Neural cell (in vitro differentiated cells): ENCODE measurements around the gene RBM42. TPM values are rescaled to one million over a fixed set of nuclear protein-coding genes. Genes with fewer than 3 reads are reported as not detected.

Experiments used
- H2AFZ ChIP-seq: fragments of 200-600, 300-800 bp; sonication (generic), shearing (Covaris generic); 2 replicates; pipeline ENCODE4 v1.6.0; 2014; ENCODE audit warnings: low read depth, mild to moderate bottlenecking, antibody characterized with exemption, low read length, moderate library complexity
- H3F3A ChIP-seq: fragments of 200-600 bp; shearing (Covaris generic); 2 replicates; pipeline ENCODE4 v1.6.1; 2016; ENCODE audit warnings: mild to moderate bottlenecking, moderate library complexity, mixed read lengths, antibody characterized with exemption, low read length; ENCODE audit not compliant: insufficient read depth, poor library complexity, severe bottlenecking
- H3K27ac ChIP-seq: fragments of 200-600, 300-800 bp; sonication (generic), shearing (Covaris generic); 2 replicates; pipeline ENCODE4 v1.5.1; 2014; ENCODE audit warnings: mild to moderate bottlenecking, low read length, moderate library complexity
- H3K27me3 ChIP-seq: fragments of 300-800, 200-600 bp; sonication (generic), shearing (Covaris generic); 2 replicates; pipeline ENCODE4 v1.6.0; 2014; ENCODE audit warnings: mild to moderate bottlenecking, low read depth, low read length, moderate library complexity; ENCODE audit not compliant: insufficient read depth
- H3K36me3 ChIP-seq: fragments of 300-800, 200-600 bp; sonication (generic), shearing (Covaris generic); 2 replicates; pipeline ENCODE4 v1.5.1; 2014; ENCODE audit warnings: mild to moderate bottlenecking, antibody characterized with exemption, low read length, moderate library complexity; ENCODE audit not compliant: insufficient read depth
- H3K4me2 ChIP-seq: fragments of 300-800, 200-600 bp; sonication (generic), shearing (Covaris generic); 2 replicates; pipeline ENCODE4 v1.6.0; 2014; ENCODE audit warnings: mild to moderate bottlenecking, low read length
- H3K4me3 ChIP-seq: fragments of 300-800, 200-600 bp; sonication (generic), shearing (Covaris generic); 2 replicates; pipeline ENCODE4 v1.5.1; 2014; ENCODE audit warnings: mild to moderate bottlenecking, low read length, moderate library complexity
- H3K79me2 ChIP-seq: fragments of 200-600 bp; shearing (Covaris generic); replicated peaks from 2 replicates; pipeline ENCODE4 v1.6.0; 2014; ENCODE audit warnings: mild to moderate bottlenecking, low read length, moderate library complexity; ENCODE audit not compliant: insufficient read depth
- H3K9ac ChIP-seq: fragments of 300-800, 200-600 bp; sonication (generic), shearing (Covaris generic); 2 replicates; pipeline ENCODE4 v1.6.1; 2016; ENCODE audit warnings: mild to moderate bottlenecking, low read length, mixed read lengths
- H3K9me2 ChIP-seq: fragments of 200-600 bp; shearing (Covaris generic); 2 replicates; pipeline ENCODE4 v1.6.1; 2016; ENCODE audit warnings: mild to moderate bottlenecking, low read length, mixed read lengths; ENCODE audit not compliant: insufficient read depth
- H3K9me3 ChIP-seq: fragments of 200-600, 300-800 bp; sonication (generic), shearing (Covaris generic); 2 replicates; pipeline ENCODE4 v1.6.1; 2016; ENCODE audit warnings: mild to moderate bottlenecking, mixed run types, low read length, moderate library complexity, mixed read lengths
- H4K20me1 ChIP-seq: fragments of 200-600 bp; shearing (Covaris generic); 2 replicates; pipeline ENCODE4 v1.6.1; 2016; ENCODE audit warnings: mild to moderate bottlenecking, mixed run types; ENCODE audit not compliant: insufficient read depth
- EP300 ChIP-seq: fragments of 450-650 bp; conservative IDR thresholded peaks from 2 replicates; pipeline ENCODE4 v1.6.1; 2014; ENCODE audit warnings: antibody characterized with exemption, mild to moderate bottlenecking, moderate library complexity; ENCODE audit not compliant: poor library complexity, severe bottlenecking
- EZH2 ChIP-seq: fragments of 200-600, 300-800 bp; shearing (Covaris generic), sonication (generic); IDR thresholded peaks from 2 replicates; pipeline ENCODE4 v1.6.1; 2014; ENCODE audit warnings: antibody characterized with exemption, low read length, borderline replicate concordance, mild to moderate bottlenecking; ENCODE audit not compliant: insufficient read depth, poor library complexity, severe bottlenecking
- MXI1 ChIP-seq: fragments of 450-650 bp; conservative IDR thresholded peaks from 2 replicates; pipeline ENCODE4 v1.6.1; 2014; ENCODE audit warnings: antibody characterized with exemption, mild to moderate bottlenecking; ENCODE audit not compliant: poor library complexity, severe bottlenecking
- POLR2AphosphoS5 ChIP-seq: IDR thresholded peaks from 2 replicates; pipeline ENCODE4 v1.6.1; 2012
- RAD21 ChIP-seq: fragments of 450-650 bp; conservative IDR thresholded peaks from 2 replicates; pipeline ENCODE4 v1.6.1; 2014; ENCODE audit warnings: antibody characterized with exemption, mild to moderate bottlenecking, moderate library complexity
- SMC3 ChIP-seq: fragments of 450-650 bp; conservative IDR thresholded peaks from 2 replicates; pipeline ENCODE4 v1.6.1; 2014; ENCODE audit warnings: antibody characterized with exemption, mild to moderate bottlenecking, moderate library complexity; ENCODE audit not compliant: poor library complexity
- TAF1 ChIP-seq: IDR thresholded peaks from 2 replicates; pipeline ENCODE4 v1.6.1; 2012; ENCODE audit warnings: low read depth
- polyA plus RNA-seq: library from polyadenylated mRNA; depleted of rRNA; stranded (reverse); fragments of >200 nt; gene quantifications from 2 replicates; pipeline ENCODE4 v1.2.3, GENCODE V29; 2014
- TF ChIP-seq, protein P1 (sequence below): fragments of 450-650 bp; IDR thresholded peaks from 2 replicates; pipeline ENCODE4 v1.5.1; 2014; ENCODE audit warnings: antibody characterized with exemption, mild to moderate bottlenecking, moderate library complexity; ENCODE audit not compliant: poor library complexity, severe bottlenecking
- TF ChIP-seq, protein P2 (sequence below): IDR thresholded peaks from 2 replicates; pipeline ENCODE4 v1.6.1; 2012; ENCODE audit warnings: borderline replicate concordance

The RBM42 gene
- polyA plus RNA-seq, 1 donor from 2014 or later: 58.5 TPM

DNA sequence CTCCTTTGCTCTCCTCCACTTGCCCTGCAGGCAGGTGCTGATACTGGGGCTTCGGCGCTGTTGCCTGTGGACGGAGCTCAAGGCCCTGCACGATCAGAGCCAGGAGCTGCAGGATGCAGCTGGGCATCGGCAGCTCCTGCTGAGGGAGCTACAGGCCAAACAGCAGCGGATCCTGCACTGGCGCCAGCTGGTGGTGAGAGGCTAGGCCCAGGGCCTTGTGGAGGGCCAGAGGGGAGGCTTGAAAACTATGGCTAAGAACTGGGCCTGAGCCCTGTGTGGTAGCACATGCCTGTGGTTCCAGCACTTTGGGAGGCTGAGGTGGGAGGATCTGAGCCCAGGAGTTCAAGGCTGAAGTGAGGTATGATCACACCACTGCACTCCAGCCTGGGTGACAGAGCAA lies 10.0 kb upstream of the RBM42 start:
- Histone ChIP-seq H3F3A (no peaks in the 10 kb centered on the region), H3K4me2 (no peak overlapping the region), H3K4me3 (no peak overlapping the region), H3K9me3 (no peaks in the 10 kb centered on the region), H2AFZ (no peak overlapping the region), H3K27ac (no peak overlapping the region), H4K20me1 (no peaks in the 10 kb centered on the region), H3K9me2 (no peaks in the 10 kb centered on the region), H3K27me3 (no peaks in the 10 kb centered on the region), H3K9ac (no peak overlapping the region), H3K79me2 (no peaks in the 10 kb centered on the region), H3K36me3 (no peaks in the 10 kb centered on the region)
- TF ChIP-seq, protein P1, sequence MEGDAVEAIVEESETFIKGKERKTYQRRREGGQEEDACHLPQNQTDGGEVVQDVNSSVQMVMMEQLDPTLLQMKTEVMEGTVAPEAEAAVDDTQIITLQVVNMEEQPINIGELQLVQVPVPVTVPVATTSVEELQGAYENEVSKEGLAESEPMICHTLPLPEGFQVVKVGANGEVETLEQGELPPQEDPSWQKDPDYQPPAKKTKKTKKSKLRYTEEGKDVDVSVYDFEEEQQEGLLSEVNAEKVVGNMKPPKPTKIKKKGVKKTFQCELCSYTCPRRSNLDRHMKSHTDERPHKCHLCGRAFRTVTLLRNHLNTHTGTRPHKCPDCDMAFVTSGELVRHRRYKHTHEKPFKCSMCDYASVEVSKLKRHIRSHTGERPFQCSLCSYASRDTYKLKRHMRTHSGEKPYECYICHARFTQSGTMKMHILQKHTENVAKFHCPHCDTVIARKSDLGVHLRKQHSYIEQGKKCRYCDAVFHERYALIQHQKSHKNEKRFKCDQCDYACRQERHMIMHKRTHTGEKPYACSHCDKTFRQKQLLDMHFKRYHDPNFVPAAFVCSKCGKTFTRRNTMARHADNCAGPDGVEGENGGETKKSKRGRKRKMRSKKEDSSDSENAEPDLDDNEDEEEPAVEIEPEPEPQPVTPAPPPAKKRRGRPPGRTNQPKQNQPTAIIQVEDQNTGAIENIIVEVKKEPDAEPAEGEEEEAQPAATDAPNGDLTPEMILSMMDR: no peak
- TF ChIP-seq RAD21: no peak
- TF ChIP-seq, protein P2, sequence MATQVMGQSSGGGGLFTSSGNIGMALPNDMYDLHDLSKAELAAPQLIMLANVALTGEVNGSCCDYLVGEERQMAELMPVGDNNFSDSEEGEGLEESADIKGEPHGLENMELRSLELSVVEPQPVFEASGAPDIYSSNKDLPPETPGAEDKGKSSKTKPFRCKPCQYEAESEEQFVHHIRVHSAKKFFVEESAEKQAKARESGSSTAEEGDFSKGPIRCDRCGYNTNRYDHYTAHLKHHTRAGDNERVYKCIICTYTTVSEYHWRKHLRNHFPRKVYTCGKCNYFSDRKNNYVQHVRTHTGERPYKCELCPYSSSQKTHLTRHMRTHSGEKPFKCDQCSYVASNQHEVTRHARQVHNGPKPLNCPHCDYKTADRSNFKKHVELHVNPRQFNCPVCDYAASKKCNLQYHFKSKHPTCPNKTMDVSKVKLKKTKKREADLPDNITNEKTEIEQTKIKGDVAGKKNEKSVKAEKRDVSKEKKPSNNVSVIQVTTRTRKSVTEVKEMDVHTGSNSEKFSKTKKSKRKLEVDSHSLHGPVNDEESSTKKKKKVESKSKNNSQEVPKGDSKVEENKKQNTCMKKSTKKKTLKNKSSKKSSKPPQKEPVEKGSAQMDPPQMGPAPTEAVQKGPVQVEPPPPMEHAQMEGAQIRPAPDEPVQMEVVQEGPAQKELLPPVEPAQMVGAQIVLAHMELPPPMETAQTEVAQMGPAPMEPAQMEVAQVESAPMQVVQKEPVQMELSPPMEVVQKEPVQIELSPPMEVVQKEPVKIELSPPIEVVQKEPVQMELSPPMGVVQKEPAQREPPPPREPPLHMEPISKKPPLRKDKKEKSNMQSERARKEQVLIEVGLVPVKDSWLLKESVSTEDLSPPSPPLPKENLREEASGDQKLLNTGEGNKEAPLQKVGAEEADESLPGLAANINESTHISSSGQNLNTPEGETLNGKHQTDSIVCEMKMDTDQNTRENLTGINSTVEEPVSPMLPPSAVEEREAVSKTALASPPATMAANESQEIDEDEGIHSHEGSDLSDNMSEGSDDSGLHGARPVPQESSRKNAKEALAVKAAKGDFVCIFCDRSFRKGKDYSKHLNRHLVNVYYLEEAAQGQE: no peak
- no peak for TF ChIP-seq SMC3
- TF ChIP-seq EP300: no peak
- no peak for TF ChIP-seq TAF1
- TF ChIP-seq EZH2: no peak
- TF ChIP-seq POLR2AphosphoS5: no peak
- TF ChIP-seq MXI1: no peak

DNA sequence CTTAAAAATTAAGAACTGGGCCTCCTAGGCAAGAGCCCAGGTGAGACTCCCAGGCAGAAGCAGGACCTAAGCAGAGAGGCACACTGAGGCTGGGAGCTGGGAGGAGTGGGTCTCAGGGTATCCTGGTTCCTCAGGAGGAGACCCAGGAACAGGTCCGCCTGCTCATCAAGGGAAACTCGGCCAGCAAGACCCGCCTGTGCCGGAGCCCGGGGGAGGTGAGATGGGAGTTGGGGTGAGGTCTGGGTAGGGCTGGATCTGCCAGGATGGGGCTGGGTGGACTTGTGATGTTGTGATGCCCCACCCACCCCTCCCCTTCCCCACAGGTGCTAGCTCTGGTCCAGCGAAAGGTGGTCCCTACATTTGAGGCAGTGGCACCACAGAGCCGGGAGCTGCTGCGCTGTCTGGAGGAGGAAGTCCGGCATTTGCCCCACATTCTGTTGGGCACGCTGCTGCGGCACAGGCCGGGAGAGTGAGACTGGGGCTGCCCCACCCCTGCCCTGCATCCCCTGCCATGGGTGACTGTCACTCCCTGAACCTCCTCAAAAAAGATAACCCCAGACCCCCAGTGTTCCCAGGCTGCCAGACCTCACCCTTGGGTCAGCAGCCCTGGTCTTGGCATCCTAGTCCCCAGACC lies 9.4 kb upstream of the RBM42 start:
- Histone ChIP-seq H3K9me3 (no peaks in the 10 kb centered on the region), H3K79me2 (no peaks in the 10 kb centered on the region), H3K27ac (no peak overlapping the region), H4K20me1 (no peaks in the 10 kb centered on the region), H3K9me2 (no peaks in the 10 kb centered on the region), H3K27me3 (no peaks in the 10 kb centered on the region), H2AFZ (no peak overlapping the region), H3K4me3 (no peak overlapping the region), H3K4me2 (no peak overlapping the region), H3K36me3 (no peaks in the 10 kb centered on the region), H3F3A (no peaks in the 10 kb centered on the region), H3K9ac (no peak overlapping the region)
- TF ChIP-seq RAD21: no peak
- TF ChIP-seq, protein P2: no peak
- no peak for TF ChIP-seq MXI1
- TF ChIP-seq EZH2: no peak
- no peak for TF ChIP-seq POLR2AphosphoS5
- no peak for TF ChIP-seq EP300
- TF ChIP-seq, protein P1: no peak
- TF ChIP-seq SMC3: no peak
- TF ChIP-seq TAF1: no peak
